Right atrium auricular region (tissue), 2 donors: ENCODE measurements around the gene VEGFD. TPM values are rescaled to one million over a fixed set of nuclear protein-coding genes. Genes with fewer than 3 reads are reported as not detected.
A peak's percentile ranks its signal among the peaks of the same experiment; 100 is the strongest.

Experiments
- DNase-seq: peaks from one replicate; pipeline ENCODE4 v3.0.0-alpha.2; 2019; ENCODE audit warnings: low spot score
- H3K27ac ChIP-seq, 2 donors: fragments of 200-600 bp; sonication (generic); 1 replicate in 1 of 2; 2 replicates in 1 of 2; pipeline ENCODE4 v1.5.1; 2016 to 2019
- H3K27me3 ChIP-seq, 2 donors: fragments of 200-600 bp; sonication (generic); one replicate each; pipeline versions ENCODE4 v1.5.1 to v1.6.0; 2017 to 2019
- H3K36me3 ChIP-seq: fragments of 200-600 bp; sonication (generic); one replicate; pipeline ENCODE4 v1.5.1; 2016
- H3K4me1 ChIP-seq, 2 donors: fragments of 200-600 bp; sonication (generic); one replicate each; pipeline versions ENCODE4 v1.5.1 to v1.6.0; 2017 to 2019
- H3K4me3 ChIP-seq, 2 donors: fragments of 200-600 bp; sonication (generic); 1 replicate in 1 of 2; 2 replicates in 1 of 2; pipeline ENCODE4 v1.5.1; 2017 to 2019; ENCODE audit warnings: mild to moderate bottlenecking in 1 of 2, moderate library complexity in 1 of 2
- H3K9me3 ChIP-seq, 2 donors: fragments of 200-600 bp; sonication (generic); one replicate each; pipeline ENCODE4 v1.5.1; 2019
- total RNA-seq, 2 donors: library from RNA; depleted of rRNA; stranded (reverse); fragments of >200 nt; gene quantifications; one replicate each; pipeline ENCODE4 v1.1.0, GENCODE V29; 2016
- TF ChIP-seq, protein P1 (sequence below), 2 donors: fragments of 200-600 bp; sonication (generic); IDR thresholded peaks; one replicate each; pipeline ENCODE4 v1.5.1; 2019; ENCODE audit warnings: antibody characterized with exemption in 2 of 2

Gene VEGFD
- total RNA-seq, 2 donors from 2014 or later, result 1.6 to 4.9 TPM

GRCh38 chrX:15344106-15344505 lies 40.1 kb downstream of the VEGFD start:
- H3K27ac ChIP-seq, result no peak overlapping the region
- TF ChIP-seq, protein P1, sequence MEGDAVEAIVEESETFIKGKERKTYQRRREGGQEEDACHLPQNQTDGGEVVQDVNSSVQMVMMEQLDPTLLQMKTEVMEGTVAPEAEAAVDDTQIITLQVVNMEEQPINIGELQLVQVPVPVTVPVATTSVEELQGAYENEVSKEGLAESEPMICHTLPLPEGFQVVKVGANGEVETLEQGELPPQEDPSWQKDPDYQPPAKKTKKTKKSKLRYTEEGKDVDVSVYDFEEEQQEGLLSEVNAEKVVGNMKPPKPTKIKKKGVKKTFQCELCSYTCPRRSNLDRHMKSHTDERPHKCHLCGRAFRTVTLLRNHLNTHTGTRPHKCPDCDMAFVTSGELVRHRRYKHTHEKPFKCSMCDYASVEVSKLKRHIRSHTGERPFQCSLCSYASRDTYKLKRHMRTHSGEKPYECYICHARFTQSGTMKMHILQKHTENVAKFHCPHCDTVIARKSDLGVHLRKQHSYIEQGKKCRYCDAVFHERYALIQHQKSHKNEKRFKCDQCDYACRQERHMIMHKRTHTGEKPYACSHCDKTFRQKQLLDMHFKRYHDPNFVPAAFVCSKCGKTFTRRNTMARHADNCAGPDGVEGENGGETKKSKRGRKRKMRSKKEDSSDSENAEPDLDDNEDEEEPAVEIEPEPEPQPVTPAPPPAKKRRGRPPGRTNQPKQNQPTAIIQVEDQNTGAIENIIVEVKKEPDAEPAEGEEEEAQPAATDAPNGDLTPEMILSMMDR (IDR thresholded peaks at IDR 0.05), result no peak

DNA sequence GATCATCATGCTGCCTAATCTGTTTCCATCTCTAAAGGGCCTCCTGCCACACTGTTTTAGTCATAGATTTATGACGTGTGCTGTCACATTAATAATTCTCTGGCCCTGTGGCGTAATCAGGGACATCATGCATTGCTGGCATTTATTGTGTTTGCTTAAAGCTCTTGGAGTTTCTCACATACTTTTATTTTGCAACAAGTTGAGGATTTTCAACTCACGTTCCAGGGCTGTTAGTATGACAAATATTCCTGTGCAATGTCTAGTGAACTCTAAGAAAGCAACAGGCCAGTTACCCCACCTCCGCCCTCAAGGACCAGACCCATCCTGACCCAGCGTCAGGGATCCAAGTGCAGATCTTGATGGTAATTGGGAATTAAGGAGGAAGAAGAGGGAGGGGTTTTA lies 41.1 kb downstream of the VEGFD start:
- no peak overlapping the region for H3K4me3 ChIP-seq
- H3K4me1 ChIP-seq, result no peaks in the 10 kb centered on the region
- no peaks in the 10 kb centered on the region for H3K36me3 ChIP-seq
- TF ChIP-seq, protein P1 (IDR thresholded peaks at IDR 0.05), result no peak
- no peaks in the 10 kb centered on the region for H3K9me3 ChIP-seq
- no peak for DNase-seq
- no peak overlapping the region for H3K27ac ChIP-seq
- H3K27me3 ChIP-seq, result no peaks in the 10 kb centered on the region

More at GRCh38 chrX:15344106-15344505, 40.1 kb downstream of the VEGFD start:
- DNase-seq, result no peak
- Histone ChIP-seq H3K27me3 (no peaks in the 10 kb centered on the region), H3K9me3 (no peaks in the 10 kb centered on the region), H3K4me1 (no peaks in the 10 kb centered on the region), H3K36me3 (no peaks in the 10 kb centered on the region), H3K4me3 (no peak overlapping the region)

GRCh38 chrX:15340867-15341266 lies 43.3 kb downstream of the VEGFD start:
- H3K4me3 ChIP-seq, result no peak overlapping the region
- no peak for DNase-seq

GRCh38 chrX:15336023-15336413 lies 48.2 kb downstream of the VEGFD start:
- Histone ChIP-seq H3K9me3 (no peaks in the 10 kb centered on the region), H3K27me3 (no peaks in the 10 kb centered on the region), H3K4me3 (peak overlapping the region; percentile 24 to 71), H3K4me1 (peaks cover 0 to 5% of the 10 kb centered on the region in 2 donors), H3K27ac (peak overlapping the region; percentile 43 to 72), H3K36me3 (no peaks in the 10 kb centered on the region)
- TF ChIP-seq, protein P1 (IDR thresholded peaks at IDR 0.05), result no peak
- DNase-seq, result no peak

More at GRCh38 chrX:15340867-15341266, 43.3 kb downstream of the VEGFD start:
- H3K9me3 ChIP-seq, result no peaks in the 10 kb centered on the region
- H3K27ac ChIP-seq, result no peak overlapping the region
- H3K4me1 ChIP-seq, result no peaks in the 10 kb centered on the region
- no peaks in the 10 kb centered on the region for H3K27me3 ChIP-seq
- no peaks in the 10 kb centered on the region for H3K36me3 ChIP-seq
- TF ChIP-seq, protein P1 (IDR thresholded peaks at IDR 0.05), result no peak

GRCh38 chrX:15335135-15336022 lies 48.8 kb downstream of the VEGFD start, which contains the start of gene PIGA:
Gene PIGA, minus strand, starts transcription at chrX:15335523. Its CDS starts 3,593 bp downstream, at chrX:15331930.
- Histone ChIP-seq H3K4me1 (peaks cover 0 to 5% of the 10 kb centered on the region in 2 donors), H3K36me3 (no peaks in the 10 kb centered on the region), H3K9me3 (no peaks in the 10 kb centered on the region), H3K27me3 (no peaks in the 10 kb centered on the region), H3K4me3 (peak within 1 kb of the TSS; percentile 71 to 78), H3K27ac (peak within 1 kb of the TSS; percentile 85 to 88)
- DNase-seq, result peak; percentile 96
- TF ChIP-seq, protein P1 (IDR thresholded peaks at IDR 0.05), result no peak
